ENCODE data around the gene EPC1.

DNA sequence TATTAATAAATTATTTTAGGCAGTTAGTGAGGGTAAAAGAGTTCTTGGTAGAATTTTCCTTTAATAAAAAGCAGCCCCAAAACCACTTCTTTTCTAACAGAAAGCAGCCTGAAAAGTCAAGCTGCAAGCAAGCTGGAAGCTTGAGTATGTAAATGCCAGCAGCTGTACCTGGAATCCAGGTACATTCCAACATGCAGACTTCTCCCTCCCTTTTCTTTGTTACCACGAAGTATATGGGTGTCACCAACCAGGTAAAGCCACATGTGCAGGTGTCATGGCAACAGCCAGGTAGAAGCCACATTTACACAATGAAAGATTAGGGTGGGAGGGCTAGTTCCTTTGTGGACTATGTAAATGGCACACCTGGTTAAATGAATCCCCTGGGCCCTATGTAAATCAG, 114.6 kb downstream of the EPC1 start:
- TF ChIP-seq POU6F1 (CRISPR knock-in tag; IDR thresholded peaks at IDR 0.05; ENCODE audit: borderline replicate concordance, low read depth): no peak
- no peak for TF ChIP-seq ZNF565 (CRISPR knock-in tag; conservative IDR thresholded peaks at IDR 0.05; ENCODE audit: low read depth)
- no peak for TF ChIP-seq PATZ1 (CRISPR knock-in tag; IDR thresholded peaks at IDR 0.05; ENCODE audit: borderline replicate concordance)
- TF ChIP-seq ZFP30 (CRISPR knock-in tag; IDR thresholded peaks at IDR 0.05): no peak
- TF ChIP-seq ESRRG (CRISPR knock-in tag; IDR thresholded peaks at IDR 0.05): no peak

All from SK-N-SH treated with all-trans-retinoic acid at 6 μM for 48 hours (cell line).